IPS-NIHi11 (cell line): ENCODE data around the gene ABHD14A.
A peak's percentile ranks its signal among the peaks of the same experiment; 100 is the strongest.
"Not testable (repeated sequence)": the region's sequence is repeated elsewhere in the genome, so short reads cannot be mapped to it uniquely, and the experiment has no call there.

Experiments
- DNase-seq: peaks from one replicate; pipeline ENCODE4 v3.0.0; 2012; ENCODE audit warnings: mixed read lengths, low spot score

ABHD14A gene

GRCh38 chr3:51974277-51974962 lies 444 bp upstream of the ABHD14A start:
- DNase-seq = no peak

- peak; percentile 69 for DNase-seq
Observed at GRCh38 chr3:51975852-51976549, 1.1 kb downstream of the ABHD14A start.

- DNase-seq = no peak
Observed at GRCh38 chr3:51977446-51978142, 2.7 kb downstream of the ABHD14A start.

GRCh38 chr3:51978143-51978502 lies 3.3 kb downstream of the ABHD14A start:
- DNase-seq = no peak

- DNase-seq = no peak
Observed at GRCh38 chr3:51980253-51980652, 5.4 kb downstream of the ABHD14A start.

GRCh38 chr3:51982352-51982837 lies 7.5 kb downstream of the ABHD14A start:
- DNase-seq = peak; percentile 87

- DNase-seq = peak; percentile 99
Observed at GRCh38 chr3:51982838-51983577, 8.1 kb downstream of the ABHD14A start, which contains the start of gene ACY1. Gene ACY1 (plus strand): TSS chr3:51983535. CDS start chr3:51984065, 530 bp downstream.

GRCh38 chr3:51983578-51984268 lies 8.9 kb downstream of the ABHD14A start:
- no peak for DNase-seq

GRCh38 chr3:51984269-51984647 lies 9.4 kb downstream of the ABHD14A start:
- no peak for DNase-seq

- DNase-seq = no peak
Observed at GRCh38 chr3:51985063-51985462, 10.2 kb downstream of the ABHD14A start.

GRCh38 chr3:51986010-51986947 lies 11.4 kb downstream of the ABHD14A start:
- no peak for DNase-seq

- DNase-seq = no peak
Observed at GRCh38 chr3:51987568-51987967, 12.7 kb downstream of the ABHD14A start.

GRCh38 chr3:51988286-51989146 lies 13.7 kb downstream of the ABHD14A start:
- no peak for DNase-seq

- not testable (repeated sequence) for DNase-seq
Observed at GRCh38 chr3:51990501-51990971, 15.7 kb downstream of the ABHD14A start.

- DNase-seq = no peak
Observed at GRCh38 chr3:51992017-51992682, 17.3 kb downstream of the ABHD14A start.

GRCh38 chr3:51993657-51994056 lies 18.8 kb downstream of the ABHD14A start:
- DNase-seq = not testable (repeated sequence)

GRCh38 chr3:51994530-51994929 lies 19.7 kb downstream of the ABHD14A start:
- no peak for DNase-seq

GRCh38 chr3:51995346-51996163 lies 20.7 kb downstream of the ABHD14A start, which contains the start of gene RPL29:
Gene RPL29 (minus strand): TSS chr3:51995895. CDS start chr3:51995461, 434 bp downstream.
- peak; percentile 90 for DNase-seq
